HG03575 (cell line): Measurements from ENCODE around the gene TPSD1.
"Not testable (repeated sequence)": the region's sequence is repeated elsewhere in the genome, so short reads cannot be mapped to it uniquely, and the experiment has no call there.

Experiments
- ATAC-seq: cut with Tn5 transposase; IDR thresholded peaks from one replicate; pipeline ENCODE4 v1.9.1; 2021; ENCODE audit not compliant: unreplicated experiment, insufficient number of reproducible peaks, low FRiP score; ENCODE audit errors: extremely low read depth

TPSD1 gene

DNA sequence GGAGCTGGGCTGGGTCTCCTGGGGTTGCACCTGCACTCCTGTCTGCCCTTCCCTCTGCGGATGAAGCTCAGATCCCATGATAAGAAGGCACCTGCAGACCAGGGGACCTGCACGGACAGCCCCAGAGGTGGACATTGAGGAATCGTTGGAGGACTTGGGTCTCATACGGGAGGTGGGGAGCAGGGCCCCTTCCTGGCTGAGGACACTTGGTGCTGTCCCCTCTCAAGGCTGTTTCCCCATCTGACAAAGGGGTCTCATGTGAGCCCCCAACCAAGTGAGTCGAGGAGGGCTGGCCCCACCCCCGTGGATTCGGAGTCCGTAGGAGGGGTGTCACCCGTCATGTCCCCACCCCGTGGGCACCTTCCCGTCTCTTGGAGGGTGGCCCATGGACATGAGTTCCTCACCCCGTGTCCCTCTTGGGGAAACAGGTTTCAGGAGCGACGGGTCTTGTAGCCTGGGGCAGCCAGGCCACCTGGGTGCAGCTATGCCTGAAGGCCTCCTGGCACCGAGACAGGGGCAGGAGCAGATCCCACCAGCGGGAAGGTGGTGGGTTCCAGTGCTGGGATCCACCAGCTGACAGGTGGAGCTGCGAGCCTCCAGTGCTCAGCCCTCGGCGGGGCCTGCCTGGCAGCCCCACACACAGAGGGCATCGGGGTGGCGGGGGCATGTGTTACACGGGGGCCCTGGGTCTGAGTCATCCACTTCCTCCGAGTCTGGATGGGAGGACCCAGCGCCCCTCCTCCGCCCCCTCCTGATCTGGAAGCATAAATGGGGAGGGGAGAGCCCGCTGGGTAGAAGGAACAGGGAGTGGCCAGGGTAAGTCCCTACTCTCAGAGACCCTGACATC, at the start of gene TPSD1:
TSS of gene TPSD1 (plus strand) at position 794 of the 847 bp plus-strand sequence. CDS start 212 bp downstream, outside the sequence.
- ATAC-seq = not testable (repeated sequence)

GRCh38 chr16:1206326-1206725, 49.5 kb upstream of the TPSD1 start:
- no peak for ATAC-seq

GRCh38 chr16:1206786-1207185, 49.1 kb upstream of the TPSD1 start:
- no peak for ATAC-seq

- ATAC-seq = no peak
These were observed 47.5 kb upstream of the TPSD1 start for GRCh38 chr16:1208239-1208830.

DNA sequence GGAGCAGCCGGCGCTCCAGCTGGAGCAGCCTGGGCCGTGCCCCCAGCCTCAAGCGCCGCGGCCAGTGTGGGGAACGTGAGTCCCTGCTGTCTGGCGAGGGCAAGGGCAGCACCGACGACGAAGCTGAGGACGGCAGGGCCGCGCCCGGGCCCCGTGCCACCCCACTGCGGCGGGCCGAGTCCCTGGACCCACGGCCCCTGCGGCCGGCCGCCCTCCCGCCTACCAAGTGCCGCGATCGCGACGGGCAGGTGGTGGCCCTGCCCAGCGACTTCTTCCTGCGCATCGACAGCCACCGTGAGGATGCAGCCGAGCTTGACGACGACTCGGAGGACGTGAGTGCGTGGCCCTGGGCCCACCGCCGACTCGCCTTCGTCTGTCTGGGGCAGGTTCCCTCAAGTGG, 46.8 kb upstream of the TPSD1 start:
- no peak for ATAC-seq

DNA sequence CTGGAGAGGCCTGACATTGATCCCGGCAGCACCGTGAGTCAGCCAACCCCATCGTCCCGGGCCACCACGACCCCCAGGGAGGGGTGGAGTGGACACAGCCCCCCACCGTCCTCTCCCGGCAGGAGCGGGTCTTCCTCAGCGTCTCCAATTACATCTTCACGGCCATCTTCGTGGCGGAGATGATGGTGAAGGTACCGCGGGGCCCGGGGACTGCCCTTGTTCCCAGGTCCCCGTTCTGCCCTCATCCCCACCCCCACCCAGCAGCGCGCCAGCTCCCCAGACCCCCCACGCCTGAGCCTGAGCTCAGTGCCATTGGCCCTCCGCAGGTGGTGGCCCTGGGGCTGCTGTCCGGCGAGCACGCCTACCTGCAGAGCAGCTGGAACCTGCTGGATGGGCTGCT, 45.4 kb upstream of the TPSD1 start:
- no peak for ATAC-seq

DNA sequence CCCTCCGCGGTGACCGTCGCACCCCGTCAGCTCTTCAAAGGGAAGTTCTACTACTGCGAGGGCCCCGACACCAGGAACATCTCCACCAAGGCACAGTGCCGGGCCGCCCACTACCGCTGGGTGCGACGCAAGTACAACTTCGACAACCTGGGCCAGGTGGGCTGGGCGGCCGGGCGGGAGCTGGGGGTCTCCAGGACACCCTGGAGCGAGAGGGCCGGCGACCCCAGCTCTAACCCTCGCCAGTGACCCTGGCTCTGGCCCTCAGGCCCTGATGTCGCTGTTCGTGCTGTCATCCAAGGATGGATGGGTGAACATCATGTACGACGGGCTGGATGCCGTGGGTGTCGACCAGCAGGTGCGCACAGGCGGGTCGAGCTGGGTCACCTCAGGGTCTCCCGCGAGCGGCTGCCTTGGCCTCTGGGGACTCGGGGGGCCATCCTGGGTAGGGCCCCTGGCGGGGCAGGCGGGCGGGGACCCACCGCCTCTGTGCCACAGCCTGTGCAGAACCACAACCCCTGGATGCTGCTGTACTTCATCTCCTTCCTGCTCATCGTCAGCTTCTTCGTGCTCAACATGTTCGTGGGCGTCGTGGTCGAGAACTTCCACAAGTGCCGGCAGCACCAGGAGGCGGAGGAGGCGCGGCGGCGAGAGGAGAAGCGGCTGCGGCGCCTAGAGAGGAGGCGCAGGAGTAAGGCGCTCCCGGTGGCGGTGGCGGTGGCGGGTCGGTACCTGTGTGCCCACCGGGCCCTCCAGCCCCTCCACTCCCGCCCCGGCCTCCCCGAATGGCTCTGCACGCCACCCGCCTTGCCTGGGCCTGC, 44.2 kb upstream of the TPSD1 start:
- no peak for ATAC-seq

GRCh38 chr16:1212616-1213194, 43.2 kb upstream of the TPSD1 start:
- ATAC-seq = no peak

DNA sequence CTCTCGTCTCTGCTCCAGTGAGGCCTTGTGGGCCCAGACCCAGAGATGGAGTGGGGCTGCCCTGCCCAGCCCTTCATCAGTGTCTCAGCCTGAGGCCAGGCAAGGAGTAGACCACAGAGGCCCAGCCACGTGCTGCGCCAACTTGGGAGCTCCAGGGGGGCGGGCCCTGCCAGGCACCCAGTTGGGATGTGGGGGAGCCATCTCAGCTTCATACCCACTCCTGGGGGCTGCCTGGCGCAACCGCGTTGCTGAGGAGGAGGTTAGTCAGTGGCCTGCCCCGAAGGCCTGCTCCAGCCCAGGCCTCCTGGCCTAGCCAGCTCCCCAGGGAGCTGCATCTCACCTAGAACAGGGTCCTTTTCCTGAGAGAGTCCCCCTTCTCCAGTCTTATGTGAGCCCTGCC, 42.6 kb upstream of the TPSD1 start:
- no peak for ATAC-seq

DNA sequence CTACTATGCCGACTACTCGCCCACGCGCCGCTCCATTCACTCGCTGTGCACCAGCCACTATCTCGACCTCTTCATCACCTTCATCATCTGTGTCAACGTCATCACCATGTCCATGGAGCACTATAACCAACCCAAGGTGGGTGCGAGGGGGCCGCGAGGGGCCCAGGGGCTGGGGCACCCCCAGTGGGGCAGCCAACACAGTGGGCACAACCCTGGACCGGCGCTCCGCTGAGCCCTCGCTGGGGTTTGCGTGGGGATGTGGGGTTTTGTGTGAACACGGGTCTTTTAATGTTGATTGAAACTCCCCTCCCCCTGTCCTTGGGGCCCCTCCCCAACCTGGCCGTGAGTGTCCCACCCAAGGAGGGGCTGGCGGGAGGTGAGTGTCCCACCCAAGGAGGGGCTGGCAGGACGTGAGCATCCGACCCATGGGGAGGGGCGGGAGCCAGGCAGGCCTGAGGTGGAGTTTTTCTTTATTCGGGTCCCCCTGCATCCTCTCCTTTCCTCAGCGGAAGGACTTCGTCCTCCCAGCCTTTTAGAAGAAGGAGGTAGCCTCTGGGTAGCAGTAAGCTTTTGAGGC, 42.0 kb upstream of the TPSD1 start:
- no peak for ATAC-seq

DNA sequence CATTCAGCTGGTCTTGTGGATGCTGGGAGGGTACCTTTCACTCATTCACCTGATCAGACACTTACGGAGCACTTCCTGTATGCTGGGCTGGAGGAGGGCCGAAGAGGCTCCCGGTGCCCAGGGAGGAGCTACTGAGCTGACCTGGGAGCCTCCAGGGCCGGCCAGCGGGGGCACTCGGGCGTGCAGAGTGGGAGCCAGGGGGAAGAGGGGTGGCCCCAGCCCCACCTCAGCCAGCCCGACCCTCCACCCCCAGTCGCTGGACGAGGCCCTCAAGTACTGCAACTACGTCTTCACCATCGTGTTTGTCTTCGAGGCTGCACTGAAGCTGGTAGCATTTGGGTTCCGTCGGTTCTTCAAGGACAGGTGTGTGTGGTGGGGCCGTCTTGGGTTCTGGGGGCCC, 41.1 kb upstream of the TPSD1 start:
- ATAC-seq = no peak

GRCh38 chr16:1215574-1216295, 40.1 kb upstream of the TPSD1 start:
- no peak for ATAC-seq

DNA sequence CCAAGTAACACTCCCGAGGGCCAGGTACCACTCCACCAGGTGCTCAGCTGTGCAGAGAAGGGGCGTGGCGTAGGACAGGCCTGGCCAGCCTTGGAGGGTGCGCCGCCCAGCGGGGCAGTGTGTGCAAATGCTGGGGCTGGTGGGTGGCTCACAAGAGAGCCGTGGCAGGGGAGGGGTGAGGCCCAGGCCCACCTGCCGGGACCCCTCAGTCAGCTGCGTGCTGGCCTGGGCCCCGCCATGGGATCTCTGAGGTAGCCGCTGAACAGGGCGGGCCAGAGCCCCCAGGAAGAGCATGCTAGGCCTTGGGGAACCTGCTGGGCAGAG, 39.6 kb upstream of the TPSD1 start:
- no peak for ATAC-seq

GRCh38 chr16:1216681-1217400, 39.0 kb upstream of the TPSD1 start:
- ATAC-seq = no peak

DNA sequence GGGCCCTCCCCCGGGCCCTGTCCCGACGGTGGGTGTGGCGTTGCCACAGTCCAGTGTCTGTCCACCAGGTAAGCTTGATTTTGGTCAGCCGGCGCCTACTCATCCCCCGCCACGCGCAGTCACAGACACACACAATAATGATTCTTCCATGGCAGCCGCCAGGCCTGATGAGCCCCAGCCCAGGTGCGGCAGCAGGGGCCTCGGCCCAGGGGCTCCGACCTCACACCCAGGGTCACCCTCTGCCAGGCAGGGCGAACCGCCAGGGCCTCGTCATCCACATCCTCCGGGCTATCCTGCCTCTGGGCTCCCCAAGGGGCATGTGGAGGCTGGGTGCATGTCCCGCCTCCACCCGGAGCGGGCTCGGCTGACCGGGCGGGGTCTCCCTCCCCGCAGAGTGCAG, 38.3 kb upstream of the TPSD1 start:
- ATAC-seq = no peak

DNA sequence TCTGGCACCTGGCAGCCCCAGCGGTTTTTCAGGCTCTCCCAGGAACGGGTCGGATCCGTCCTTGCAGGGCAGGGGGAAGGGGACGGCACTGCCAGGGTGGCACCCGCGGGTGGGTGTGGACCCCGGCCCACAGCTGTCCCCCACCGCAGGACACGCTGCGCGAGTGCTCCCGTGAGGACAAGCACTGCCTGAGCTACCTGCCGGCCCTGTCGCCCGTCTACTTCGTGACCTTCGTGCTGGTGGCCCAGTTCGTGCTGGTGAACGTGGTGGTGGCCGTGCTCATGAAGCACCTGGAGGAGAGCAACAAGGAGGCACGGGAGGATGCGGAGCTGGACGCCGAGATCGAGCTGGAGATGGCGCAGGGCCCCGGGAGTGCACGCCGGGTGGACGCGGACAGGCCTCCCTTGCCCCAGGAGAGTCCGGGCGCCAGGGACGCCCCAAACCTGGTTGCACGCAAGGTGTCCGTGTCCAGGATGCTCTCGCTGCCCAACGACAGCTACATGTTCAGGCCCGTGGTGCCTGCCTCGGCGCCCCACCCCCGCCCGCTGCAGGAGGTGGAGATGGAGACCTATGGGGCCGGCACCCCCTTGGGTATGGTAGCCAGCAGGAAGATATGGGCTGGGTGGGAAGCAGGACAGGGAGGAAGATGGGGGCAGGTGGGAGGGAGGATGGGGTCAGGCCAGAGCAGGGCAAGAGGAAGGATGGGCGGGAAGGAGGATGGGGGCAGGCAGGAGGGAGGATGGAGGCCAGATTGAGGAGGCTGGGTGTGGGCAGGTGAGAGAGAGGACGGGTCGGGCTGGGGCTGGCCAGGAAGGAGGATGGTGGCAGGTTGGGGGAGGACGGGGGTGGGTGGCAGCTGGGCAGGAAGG, 37.6 kb upstream of the TPSD1 start:
- no peak for ATAC-seq

DNA sequence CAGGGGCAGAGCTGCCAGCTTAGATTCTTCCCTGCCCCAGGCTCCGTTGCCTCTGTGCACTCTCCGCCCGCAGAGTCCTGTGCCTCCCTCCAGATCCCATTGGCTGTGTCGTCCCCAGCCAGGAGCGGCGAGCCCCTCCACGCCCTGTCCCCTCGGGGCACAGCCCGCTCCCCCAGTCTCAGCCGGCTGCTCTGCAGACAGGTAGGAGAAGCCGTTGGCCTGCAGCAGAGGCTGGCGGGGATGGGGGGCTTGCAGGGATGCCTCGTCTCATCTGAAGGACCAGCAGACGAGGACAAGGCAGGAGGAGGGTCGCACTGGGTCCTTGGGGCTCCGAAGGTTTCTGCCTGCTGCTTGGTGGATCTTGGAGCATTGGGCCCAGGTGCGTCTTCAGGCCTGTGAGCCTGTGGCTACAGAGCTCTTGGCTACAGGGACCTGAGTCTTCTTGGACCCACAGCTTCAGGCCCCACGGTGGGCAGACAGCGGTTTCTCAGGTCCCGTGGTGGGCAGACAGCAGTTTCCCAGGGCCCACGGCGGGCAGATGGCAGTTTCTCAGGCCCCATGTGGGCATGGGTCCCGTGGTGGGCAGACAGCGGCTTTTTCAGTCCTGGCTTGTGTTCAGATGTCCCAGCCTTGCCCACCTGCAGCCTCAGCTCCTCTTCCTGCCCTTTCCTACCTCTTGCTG, 36.8 kb upstream of the TPSD1 start:
- no peak for ATAC-seq
